ENCODE results near the gene KRTAP9-6. TPM values are rescaled to one million over a fixed set of nuclear protein-coding genes. Genes with fewer than 3 reads are reported as not detected.

The KRTAP9-6 gene
- total and polyA plus RNA-seq, 2 donors (not counting 3 experiments of a cell fraction or from before 2014, with no cell fraction given) = not detected

GRCh38 chr17:41284546-41284945 is 19.4 kb downstream of the KRTAP9-6 start:
- H3K79me2 ChIP-seq (ENCODE audit: control insufficient read depth, insufficient read depth, low read length) = no peaks in the 10 kb centered on the region
- H3K4me2 ChIP-seq (ENCODE audit: insufficient read depth, low read length) = no peak overlapping the region
- H3K9ac ChIP-seq (replicated peaks; ENCODE audit: extremely low read depth, insufficient read depth, low read length) = no peak overlapping the region
- POLR2A ChIA-PET = no interaction called here
- CTCF ChIA-PET = no interaction called here
- TF ChIP-seq EZH2 (IDR thresholded peaks at IDR 0.05; ENCODE audit: borderline replicate concordance, low read depth, low read length, severe bottlenecking) (no peak), MYC (IDR thresholded peaks at IDR 0.05; ENCODE audit: low read depth, low read length) (no peak), FOS (IDR thresholded peaks at IDR 0.05; ENCODE audit: borderline replicate concordance, insufficient read depth, low read length) (no peak), POLR2A (IDR thresholded peaks at IDR 0.05; ENCODE audit: low read depth, low read length) (no peak), GATA2 (IDR thresholded peaks at IDR 0.05; ENCODE audit: insufficient read depth, insufficient read length, low read depth, low read length) (no peak), CTCF (IDR thresholded peaks at IDR 0.05; ENCODE audit: extremely low read depth in 1 of 2, insufficient read depth in 1 of 2, low read depth in 1 of 2, low read length in 2 of 2) (no peak), POLR2AphosphoS5 (IDR thresholded peaks at IDR 0.05; ENCODE audit: insufficient read depth, low read depth, low read length) (no peak), JUN (IDR thresholded peaks at IDR 0.05; ENCODE audit: borderline replicate concordance, insufficient read depth, insufficient read length, low read depth) (no peak)
- TF ChIP-seq, protein P1, sequence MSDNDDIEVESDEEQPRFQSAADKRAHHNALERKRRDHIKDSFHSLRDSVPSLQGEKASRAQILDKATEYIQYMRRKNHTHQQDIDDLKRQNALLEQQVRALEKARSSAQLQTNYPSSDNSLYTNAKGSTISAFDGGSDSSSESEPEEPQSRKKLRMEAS (IDR thresholded peaks at IDR 0.05; ENCODE audit: insufficient read depth, insufficient read length) = no peak
- H3K9me3 ChIP-seq (replicated peaks; ENCODE audit: control insufficient read depth, insufficient read depth, low read length) = no peaks in the 10 kb centered on the region
- DNase-seq (ENCODE audit: low read depth, low spot score) = peak; percentile 0
- BruUV-seq (replicated peaks) = no TSS peak
- no peaks in the 10 kb centered on the region for H3K4me1 ChIP-seq (ENCODE audit: control insufficient read depth, extremely low read depth, insufficient read depth, low read length)
- H3K27ac ChIP-seq (ENCODE audit: insufficient read depth, low read depth, low read length) = no peak overlapping the region
- no peak overlapping the region for H2AFZ ChIP-seq (ENCODE audit: low read depth, low read length)
- H3K4me3 ChIP-seq (replicated peaks in 1 of 3; ENCODE audit: insufficient read depth in 1 of 3, low read depth in 1 of 3, low read length in 3 of 3) = no peak overlapping the region
- no peaks in the 10 kb centered on the region for H3K36me3 ChIP-seq (ENCODE audit: control insufficient read depth in 2 of 2, extremely low read depth in 1 of 2, insufficient read depth in 2 of 2, low read length in 2 of 2)
- dilution Hi-C loops (cut with MboI; ENCODE audit: extremely low pct_ligation_motif_present, low sequenced_read_pairs) (no loop called here), intact Hi-C loops (cut with micrococcal nuclease) (no loop called here)
- H4K20me1 ChIP-seq (replicated peaks; ENCODE audit: control insufficient read depth, extremely low read depth, insufficient read depth, low read length) = no peaks in the 10 kb centered on the region
- FAIRE-seq = no peak
- no peaks in the 10 kb centered on the region for H3K9me1 ChIP-seq (replicated peaks; ENCODE audit: control insufficient read depth, extremely low read depth, insufficient read depth, low read length)
- peaks cover 0 to 2% of the 10 kb centered on the region in 2 experiments for H3K27me3 ChIP-seq (ENCODE audit: control insufficient read depth in 2 of 2, insufficient read depth in 2 of 2, low read length in 2 of 2)

All from endothelial cell of umbilical vein (primary cell).